H9 (cell line): ENCODE results near the gene LAX1. TPM values are rescaled to one million over a fixed set of nuclear protein-coding genes. Genes with fewer than 3 reads are reported as not detected.

Source experiments
- DNase-seq: peaks from one replicate; pipeline ENCODE4 v3.0.0-alpha.2; 2017
- H2AFZ ChIP-seq: one replicate; pipeline ENCODE4 v1.6.1; 2013; ENCODE audit warnings: mild to moderate bottlenecking, low read length, control low read depth, moderate library complexity
- H2AK5ac ChIP-seq: 2 replicates; pipeline ENCODE4 v1.6.1; 2013; ENCODE audit warnings: low read length, control low read depth, mixed read lengths; ENCODE audit not compliant: insufficient read length
- H2BK120ac ChIP-seq: one replicate; pipeline ENCODE4 v1.6.1; 2013; ENCODE audit warnings: low read depth, mild to moderate bottlenecking, low read length, control low read depth, inconsistent platforms; ENCODE audit not compliant: poor library complexity, severe bottlenecking
- H2BK12ac ChIP-seq: 2 replicates; pipeline ENCODE4 v1.6.1; 2013; ENCODE audit warnings: low read length, control low read depth, mixed read lengths, low read depth; ENCODE audit not compliant: insufficient read length
- H2BK15ac ChIP-seq: 2 replicates; pipeline ENCODE4 v1.6.1; 2013; ENCODE audit warnings: low read depth, low read length, control low read depth
- H2BK20ac ChIP-seq: one replicate; pipeline ENCODE4 v1.6.1; 2013; ENCODE audit warnings: low read depth, mild to moderate bottlenecking, low read length, control low read depth, inconsistent platforms; ENCODE audit not compliant: poor library complexity, severe bottlenecking
- H2BK5ac ChIP-seq: 2 replicates; pipeline ENCODE4 v1.6.1; 2013; ENCODE audit warnings: low read length, control low read depth, mixed read lengths; ENCODE audit not compliant: insufficient read length
- H3K14ac ChIP-seq: 2 replicates; pipeline ENCODE4 v1.6.1; 2013; ENCODE audit warnings: low read length, control low read depth; ENCODE audit not compliant: insufficient read depth
- H3K18ac ChIP-seq: 2 replicates; pipeline ENCODE4 v1.6.1; 2013; ENCODE audit warnings: low read depth, mild to moderate bottlenecking, mixed read lengths, low read length, control low read depth; ENCODE audit not compliant: insufficient read length
- H3K23ac ChIP-seq: 2 replicates; pipeline ENCODE4 v1.6.1; 2013; ENCODE audit warnings: low read length, control low read depth, mixed read lengths, low read depth; ENCODE audit not compliant: insufficient read length
- H3K23me2 ChIP-seq: 2 replicates; pipeline ENCODE4 v1.6.1; 2013; ENCODE audit warnings: low read depth, mild to moderate bottlenecking, mixed read lengths, low read length, control low read depth; ENCODE audit not compliant: insufficient read length, poor library complexity, severe bottlenecking
- H3K27ac ChIP-seq: 2 replicates; pipeline ENCODE4 v1.5.1; 2013; ENCODE audit warnings: low read length, control low read depth, mixed read lengths, low read depth; ENCODE audit not compliant: insufficient read length
- H3K27me3 ChIP-seq: 2 replicates; pipeline ENCODE4 v1.6.1; 2013; ENCODE audit warnings: low read length, control low read depth, inconsistent platforms; ENCODE audit not compliant: insufficient read depth
- H3K4ac ChIP-seq: 2 replicates; pipeline ENCODE4 v1.6.1; 2013; ENCODE audit warnings: low read depth, mild to moderate bottlenecking, control low read depth, inconsistent platforms, low read length, moderate library complexity
- H3K4me1 ChIP-seq: 2 replicates; pipeline ENCODE4 v1.6.1; 2013; ENCODE audit warnings: low read length, control low read depth, inconsistent platforms; ENCODE audit not compliant: insufficient read depth
- H3K4me2 ChIP-seq: 2 replicates; pipeline ENCODE4 v1.6.1; 2013; ENCODE audit warnings: low read length, control low read depth, mixed read lengths; ENCODE audit not compliant: insufficient read length, insufficient read depth
- H3K56ac ChIP-seq: 2 replicates; pipeline ENCODE4 v1.6.1; 2013; ENCODE audit warnings: low read depth, mild to moderate bottlenecking, mixed read lengths, low read length, control low read depth; ENCODE audit not compliant: insufficient read length
- H3K79me1 ChIP-seq: 2 replicates; pipeline ENCODE4 v1.6.1; 2013; ENCODE audit warnings: low read depth, mild to moderate bottlenecking, moderate library complexity, low read length, control low read depth, inconsistent platforms; ENCODE audit not compliant: insufficient read depth, poor library complexity, severe bottlenecking
- H3K79me2 ChIP-seq: 2 replicates; pipeline ENCODE4 v1.6.1; 2013; ENCODE audit warnings: low read length, control low read depth, inconsistent platforms; ENCODE audit not compliant: insufficient read depth
- H3K9ac ChIP-seq: 2 replicates; pipeline ENCODE4 v1.6.1; 2013; ENCODE audit warnings: low read length, control low read depth, mixed read lengths; ENCODE audit not compliant: insufficient read length; ENCODE audit errors: extremely low read depth
- H3K9me3 ChIP-seq: one replicate; pipeline ENCODE4 v1.6.1; 2013; ENCODE audit warnings: low read depth, low read length, inconsistent platforms; ENCODE audit not compliant: control insufficient read depth
- H3T11ph ChIP-seq: one replicate; pipeline ENCODE4 v1.6.1; 2013; ENCODE audit warnings: mild to moderate bottlenecking, low read length, control low read depth, inconsistent platforms
- H4K20me1 ChIP-seq: one replicate; pipeline ENCODE4 v1.6.1; 2013; ENCODE audit not compliant: control insufficient read depth, insufficient read length, insufficient read depth
- H4K5ac ChIP-seq: 2 replicates; pipeline ENCODE4 v1.6.1; 2013; ENCODE audit warnings: low read depth, mild to moderate bottlenecking, mixed read lengths, low read length, control low read depth; ENCODE audit not compliant: insufficient read length
- H4K8ac ChIP-seq: replicated peaks from 2 replicates; pipeline ENCODE4 v1.6.1; 2013; ENCODE audit warnings: low read length, control low read depth, mixed read lengths, low read depth; ENCODE audit not compliant: insufficient read length
- H4K91ac ChIP-seq: 2 replicates; pipeline ENCODE4 v1.6.1; 2013; ENCODE audit warnings: low read depth, mild to moderate bottlenecking, moderate library complexity, mixed read lengths, low read length, control low read depth; ENCODE audit not compliant: insufficient read length
- H3K27ac Mint-ChIP-seq, 3 experiments: 2 replicates in 2 of 3; 3 replicates in 1 of 3; pipeline ENCODE4 v1.8.0; 2020 to 2021; ENCODE audit warnings: mixed read lengths in 3 of 3, mild to moderate bottlenecking in 1 of 3, moderate library complexity in 1 of 3
- H3K27me3 Mint-ChIP-seq: 2 replicates; pipeline ENCODE4 v1.8.0; 2021; ENCODE audit warnings: low read depth, mild to moderate bottlenecking, moderate library complexity, mixed read lengths
- H3K36me3 Mint-ChIP-seq, 3 experiments: 2 replicates in 2 of 3; 3 replicates in 1 of 3; pipeline ENCODE4 v1.8.0; 2020 to 2021; ENCODE audit warnings: low read depth in 3 of 3, mixed read lengths in 3 of 3; ENCODE audit not compliant: insufficient read depth in 1 of 3
- H3K4me1 Mint-ChIP-seq, 2 experiments: 2 replicates each; pipeline ENCODE4 v1.8.0; 2020; ENCODE audit warnings: mixed read lengths in 2 of 2
- H3K4me3 Mint-ChIP-seq, 2 experiments: 2 replicates in 1 of 2; 3 replicates in 1 of 2; pipeline ENCODE4 v1.8.0; 2020 to 2021; ENCODE audit warnings: mild to moderate bottlenecking in 2 of 2, mixed read lengths in 2 of 2, moderate library complexity in 1 of 2
- H3K9me3 Mint-ChIP-seq, 2 experiments: 2 replicates in 1 of 2; 3 replicates in 1 of 2; pipeline ENCODE4 v1.8.0; 2020; ENCODE audit warnings: mild to moderate bottlenecking in 2 of 2, mixed read lengths in 2 of 2, moderate library complexity in 1 of 2
- CTCF ChIP-seq: fragments of 200-600 bp; sonication (generic); conservative IDR thresholded peaks from 3 replicates; pipeline ENCODE4 v1.8.0; 2021; ENCODE audit warnings: antibody characterized with exemption, mild to moderate bottlenecking
- WGBS: extraction: QIAGEN DNeasy Blood & Tissue Kit; methylation state at CpG from one replicate; pipeline ENCODE4 v1.1.7; 2013; ENCODE audit warnings: missing lambda C conversion rate, low lambda C conversion rate, mixed read lengths; ENCODE audit not compliant: insufficient read length; ENCODE audit errors: extremely low coverage; 5-methylcytosine and 5-hydroxymethylcytosine counted together
- total RNA-seq: library from RNA; stranded (reverse); gene quantifications from 2 replicates; pipeline ENCODE4 v1.2.1, GENCODE V29; 2021

The LAX1 gene
- total RNA-seq, 1 experiment from 2014 or later: not detected

DNA sequence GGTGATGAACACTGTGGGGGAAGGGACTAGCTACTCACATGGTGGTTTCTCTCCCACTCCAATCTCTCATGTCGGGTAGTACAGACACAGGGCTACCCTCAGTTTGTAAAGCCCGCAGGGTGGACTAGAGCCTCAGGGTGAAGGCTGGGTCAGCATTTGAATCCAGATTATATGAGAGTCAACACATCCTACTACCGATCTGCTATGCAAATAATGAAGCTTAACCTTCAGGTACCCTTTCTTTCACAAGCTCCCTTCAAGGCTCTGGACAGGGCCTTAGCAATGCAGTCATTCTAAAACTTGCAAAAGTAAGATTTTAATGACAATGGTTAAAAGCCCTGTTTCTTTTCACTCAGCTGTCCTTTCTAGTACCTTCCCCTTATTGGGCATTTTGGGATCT lies 25.0 kb downstream of the LAX1 start:
- Histone ChIP-seq H4K91ac (no peak overlapping the region), H2BK15ac (no peak overlapping the region), H3K4me1 (peaks cover 4% of the 10 kb centered on the region; the same call in 1 of the 2 replicates), H3K4me2 (peak overlapping the region; percentile 19), H3K56ac (no peak overlapping the region), H2BK120ac (no peak overlapping the region), H2BK5ac (no peak overlapping the region), H2BK20ac (no peak overlapping the region), H3K27me3 (no peaks in the 10 kb centered on the region), H2BK12ac (no peak overlapping the region), H3K23ac (no peak overlapping the region), H3K4ac (no peak overlapping the region), H4K20me1 (no peaks in the 10 kb centered on the region), H4K5ac (no peak overlapping the region), H4K8ac (no peak overlapping the region), H3K79me2 (no peaks in the 10 kb centered on the region), H3K23me2 (no peaks in the 10 kb centered on the region), H3K18ac (no peak overlapping the region), H3K9me3 (no peaks in the 10 kb centered on the region), H3K14ac (no peak overlapping the region), H2AK5ac (no peak overlapping the region), H3K79me1 (no peaks in the 10 kb centered on the region), H3T11ph (no peak overlapping the region), H3K9ac (no peak overlapping the region), H3K27ac (no peak overlapping the region), H2AFZ (no peak overlapping the region)
- no peak for DNase-seq
- H3K9me3 Mint-ChIP-seq: peaks cover 0 to 4% of the 10 kb centered on the region in 2 experiments; a peak in 2 of 5 replicates
- H3K4me3 Mint-ChIP-seq: peak overlapping the region in 1 of 2 experiments; percentile 54; a peak in 1 of 5 replicates
- peak overlapping the region; percentile 27 to 55 (median 39); a peak in 3 of 7 replicates for H3K27ac Mint-ChIP-seq
- H3K4me1 Mint-ChIP-seq: peaks cover 25 to 31% of the 10 kb centered on the region in 2 experiments
- no peaks in the 10 kb centered on the region; the same call in 1 of the 2 replicates for H3K27me3 Mint-ChIP-seq
- H3K36me3 Mint-ChIP-seq: no peaks in the 10 kb centered on the region; a peak in 1 of 7 replicates
- no CpG with 5 or more reads among the region's 3 CpGs for WGBS
- TF ChIP-seq CTCF: no peak
